ENCODE data around the gene ZNF320. TPM values are rescaled to one million over a fixed set of nuclear protein-coding genes. Genes with fewer than 3 reads are reported as not detected.
A peak's percentile ranks its signal among the peaks of the same experiment; 100 is the strongest.
"Not testable (repeated sequence)": the region's sequence is repeated elsewhere in the genome, so short reads cannot be mapped to it uniquely, and the experiment has no call there.

ZNF320 gene
- total RNA-seq, 1 donor from 2014 or later, result not detected

GRCh38 chr19:52943884-52944643 is 46.6 kb upstream of the ZNF320 start:
- Histone ChIP-seq H3K27me3 (no peaks in the 10 kb centered on the region), H3K4me3 (no peak overlapping the region), H3K4me1 (peaks cover 0 to 4% of the 10 kb centered on the region in 2 donors), H3K27ac (no peak overlapping the region), H3K9me3 (peaks cover 21 to 32% of the 10 kb centered on the region in 2 donors), H3K36me3 (no peaks in the 10 kb centered on the region)
- TF ChIP-seq CTCF (IDR thresholded peaks at IDR 0.05), result no peak
- intact Hi-C loops (cut with DNase I), result loop anchor here (5.0 to 10.0 kb wide), 3 partner anchors 87 to 1243 kb away; partner anchors contain the start of genes MBOAT7, ZNF468 and ZNF600
- DNase-seq (ENCODE audit: low spot score in 2 of 2), result no peak

GRCh38 chr19:52943134-52943883 is 45.9 kb upstream of the ZNF320 start:
- intact Hi-C loops (cut with DNase I), result loop anchor here (5.0 to 10.0 kb wide), 3 partner anchors 86 to 1244 kb away; partner anchors contain the start of genes MBOAT7, ZNF468 and ZNF600
- Histone ChIP-seq H3K9me3 (peaks cover 13 to 25% of the 10 kb centered on the region in 2 donors), H3K27ac (peak overlapping the region; percentile 84 to 86)

GRCh38 chr19:52942386-52943133 is 45.1 kb upstream of the ZNF320 start:
- Histone ChIP-seq H3K4me3 (peak overlapping the region; percentile 59 to 78), H3K9me3 (peaks cover 6 to 17% of the 10 kb centered on the region in 2 donors), H3K36me3 (no peaks in the 10 kb centered on the region), H3K27ac (peak overlapping the region; percentile 84 to 86), H3K27me3 (no peaks in the 10 kb centered on the region), H3K4me1 (peaks cover 0 to 4% of the 10 kb centered on the region in 2 donors)
- no peak for TF ChIP-seq CTCF (IDR thresholded peaks at IDR 0.05)
- intact Hi-C loops (cut with DNase I), result loop anchor here (1.0 to 10.0 kb wide), 8 partner anchors 19 to 1245 kb away; partner anchors contain the start of genes MBOAT7, ZNF160, ZNF320 and ZNF468
- DNase-seq (ENCODE audit: low spot score in 2 of 2), result peak; percentile 81 to 98

More at GRCh38 chr19:52943134-52943883, 45.9 kb upstream of the ZNF320 start:
- TF ChIP-seq CTCF (IDR thresholded peaks at IDR 0.05), result no peak
- Histone ChIP-seq H3K4me1 (peaks cover 0 to 4% of the 10 kb centered on the region in 2 donors), H3K4me3 (peak overlapping the region; percentile 59 to 78), H3K27me3 (no peaks in the 10 kb centered on the region), H3K36me3 (no peaks in the 10 kb centered on the region)
- DNase-seq (ENCODE audit: low spot score in 2 of 2), result no peak

- no peaks in the 10 kb centered on the region for H3K36me3 ChIP-seq
- intact Hi-C loops (cut with DNase I), result loop anchor here (1.0 to 10.0 kb wide), 8 partner anchors 19 to 1245 kb away; partner anchors contain the start of genes MBOAT7, ZNF160, ZNF320 and ZNF468
- H3K9me3 ChIP-seq, result peaks cover 0 to 11% of the 10 kb centered on the region in 2 donors
- DNase-seq (ENCODE audit: low spot score in 2 of 2), result peak in 1 of 2 donors; percentile 72
- no peaks in the 10 kb centered on the region for H3K27me3 ChIP-seq
- H3K4me3 ChIP-seq, result peak overlapping the region; percentile 59 to 78
- H3K4me1 ChIP-seq, result peaks cover 0 to 4% of the 10 kb centered on the region in 2 donors
- H3K27ac ChIP-seq, result peak overlapping the region; percentile 84 to 86
- no peak for TF ChIP-seq CTCF (IDR thresholded peaks at IDR 0.05)
These were observed 44.5 kb upstream of the ZNF320 start for GRCh38 chr19:52941941-52942385.

- intact Hi-C loops (cut with DNase I), result loop anchor here (5.0 to 10.0 kb wide), 3 partner anchors 84 to 1246 kb away; partner anchors contain the start of genes MBOAT7, ZNF468 and ZNF600
- not testable (repeated sequence) for DNase-seq (ENCODE audit: low spot score in 2 of 2)
These were observed 44.1 kb upstream of the ZNF320 start for GRCh38 chr19:52941523-52941922.

GRCh38 chr19:52940905-52941304 is 43.5 kb upstream of the ZNF320 start:
- H3K36me3 ChIP-seq; DNase-seq (ENCODE audit: low spot score in 2 of 2); H3K4me1 ChIP-seq; H3K27me3 ChIP-seq; H3K9me3 ChIP-seq; H3K4me3 ChIP-seq; H3K27ac ChIP-seq: not testable (repeated sequence)
- intact Hi-C loops (cut with DNase I), result loop anchor here (5.0 to 10.0 kb wide), 3 partner anchors 84 to 1246 kb away; partner anchors contain the start of genes MBOAT7, ZNF468 and ZNF600

More at GRCh38 chr19:52941523-52941922, 44.1 kb upstream of the ZNF320 start:
- H3K27ac ChIP-seq, result peak overlapping the region; percentile 84 to 86
- not testable (repeated sequence) for H3K4me1 ChIP-seq, H3K36me3 ChIP-seq, H3K9me3 ChIP-seq, H3K27me3 ChIP-seq
- H3K4me3 ChIP-seq, result peak overlapping the region in 1 of 2 donors; percentile 78

Data from ascending aorta (tissue), 2 donors.